ENCODE measurements around the gene RNF125.

GRCh38 chr18:32036506-32037180 is 18.0 kb downstream of the RNF125 start:
- no peak for TF ChIP-seq HLTF (IDR thresholded peaks at IDR 0.05)
- TF ChIP-seq ZNF143 (CRISPR knock-in tag; IDR thresholded peaks at IDR 0.05) = no peak
- no peak for TF ChIP-seq RBBP5 (IDR thresholded peaks at IDR 0.05; ENCODE audit: borderline replicate concordance, insufficient read depth, low read length, poor library complexity, severe bottlenecking)
- no peak for TF ChIP-seq E2F8 (IDR thresholded peaks at IDR 0.05; ENCODE audit: low read depth, partially characterized antibody)
- no peak for TF ChIP-seq CREB1 (IDR thresholded peaks at IDR 0.05)
- TF ChIP-seq CREB1 (CRISPR knock-in tag; IDR thresholded peaks at IDR 0.05) = no peak
- no peak for TF ChIP-seq JUNB (CRISPR knock-in tag; conservative IDR thresholded peaks at IDR 0.05)
- TF ChIP-seq, protein P1, sequence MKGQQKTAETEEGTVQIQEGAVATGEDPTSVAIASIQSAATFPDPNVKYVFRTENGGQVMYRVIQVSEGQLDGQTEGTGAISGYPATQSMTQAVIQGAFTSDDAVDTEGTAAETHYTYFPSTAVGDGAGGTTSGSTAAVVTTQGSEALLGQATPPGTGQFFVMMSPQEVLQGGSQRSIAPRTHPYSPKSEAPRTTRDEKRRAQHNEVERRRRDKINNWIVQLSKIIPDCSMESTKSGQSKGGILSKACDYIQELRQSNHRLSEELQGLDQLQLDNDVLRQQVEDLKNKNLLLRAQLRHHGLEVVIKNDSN (CRISPR knock-in tag; IDR thresholded peaks at IDR 0.05) = no peak
- TF ChIP-seq, protein P2, sequence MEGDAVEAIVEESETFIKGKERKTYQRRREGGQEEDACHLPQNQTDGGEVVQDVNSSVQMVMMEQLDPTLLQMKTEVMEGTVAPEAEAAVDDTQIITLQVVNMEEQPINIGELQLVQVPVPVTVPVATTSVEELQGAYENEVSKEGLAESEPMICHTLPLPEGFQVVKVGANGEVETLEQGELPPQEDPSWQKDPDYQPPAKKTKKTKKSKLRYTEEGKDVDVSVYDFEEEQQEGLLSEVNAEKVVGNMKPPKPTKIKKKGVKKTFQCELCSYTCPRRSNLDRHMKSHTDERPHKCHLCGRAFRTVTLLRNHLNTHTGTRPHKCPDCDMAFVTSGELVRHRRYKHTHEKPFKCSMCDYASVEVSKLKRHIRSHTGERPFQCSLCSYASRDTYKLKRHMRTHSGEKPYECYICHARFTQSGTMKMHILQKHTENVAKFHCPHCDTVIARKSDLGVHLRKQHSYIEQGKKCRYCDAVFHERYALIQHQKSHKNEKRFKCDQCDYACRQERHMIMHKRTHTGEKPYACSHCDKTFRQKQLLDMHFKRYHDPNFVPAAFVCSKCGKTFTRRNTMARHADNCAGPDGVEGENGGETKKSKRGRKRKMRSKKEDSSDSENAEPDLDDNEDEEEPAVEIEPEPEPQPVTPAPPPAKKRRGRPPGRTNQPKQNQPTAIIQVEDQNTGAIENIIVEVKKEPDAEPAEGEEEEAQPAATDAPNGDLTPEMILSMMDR (IDR thresholded peaks at IDR 0.05 in 2 of 3, conservative IDR thresholded peaks at IDR 0.05 in 1 of 3; ENCODE audit: insufficient read depth in 2 of 3, low read depth in 1 of 3, low read length in 3 of 3) = no peak
- no peak for TF ChIP-seq YY1 (IDR thresholded peaks at IDR 0.05; ENCODE audit: borderline replicate concordance in 1 of 3, control insufficient read depth in 1 of 3, extremely low read depth in 1 of 3, insufficient read depth in 3 of 3, insufficient read length in 1 of 3, insufficient replicate concordance in 2 of 3, low read depth in 1 of 3, low read length in 2 of 3)
